HepG2 (cell line): ENCODE measurements around the gene CLIC4. TPM values are rescaled to one million over a fixed set of nuclear protein-coding genes. Genes with fewer than 3 reads are reported as not detected.

Source experiments
- ATAC-seq: fragments of 200-7000 bp; cut with Tn5 transposase; 3 replicates; pipeline ENCODE4 v1.9.1; 2020; ENCODE audit warnings: mild to moderate bottlenecking, moderate library complexity
- BruUV-seq: library from RNA; stranded (reverse); fragments of 400-500 nt; replicated peaks from 2 replicates; lab custom pipeline; 2021; lab: Mats Ljungman, UMichigan
- CTCF ChIA-PET: fragments of 300-600 bp; formaldehyde crosslinking; extraction: SDS; loops from one replicate; lab custom pipeline; 2021; ENCODE audit warnings: low total read pairs, inconsistent platforms, low intra/inter-chr PET ratio; lab: Yijun Ruan, JAX
- POLR2A ChIA-PET: fragments of 350-600 bp; sonication (Branson Sonifier 250); formaldehyde crosslinking; loops from one replicate; lab custom pipeline; 2020; ENCODE audit warnings: antibody characterized with exemption, inconsistent platforms; lab: Yijun Ruan, JAX
- DNase-seq: peaks from one replicate; pipeline ENCODE4 v3.0.0-alpha.2; 2015; ENCODE audit warnings: low spot score
- FAIRE-seq: peaks from 3 replicates; lab custom pipeline; 2011; peaks lifted over from hg19 to GRCh38; lab: Jason Lieb, UNC
- H2AFZ ChIP-seq: one replicate; pipeline ENCODE4 v1.6.1; 2011; ENCODE audit warnings: low read length, inconsistent platforms
- H3K27ac ChIP-seq: fragments of 300-600 bp; 3 replicates; pipeline ENCODE4 v1.8.0; 2011; ENCODE audit warnings: mixed run types, mild to moderate bottlenecking, mixed read lengths, low read length, inconsistent platforms; ENCODE audit not compliant: insufficient read depth; ENCODE audit errors: extremely low read length
- H3K27me3 ChIP-seq, 2 experiments: fragments of 200-600 bp in 1 of 2; 2 replicates in 1 of 2; 3 replicates in 1 of 2; pipeline versions ENCODE4 v1.6.0 to v1.8.0; 2011; ENCODE audit warnings: low read length in 2 of 2, mild to moderate bottlenecking in 2 of 2, moderate library complexity in 2 of 2, inconsistent platforms in 1 of 2; ENCODE audit not compliant: insufficient read depth in 2 of 2, control insufficient read depth in 1 of 2
- H3K36me3 ChIP-seq, 2 experiments: fragments of 200-600 bp in 1 of 2; replicated peaks in 1 of 2; 2 replicates in 1 of 2; 3 replicates in 1 of 2; pipeline versions ENCODE4 v1.5.1 to v1.8.0; 2011; ENCODE audit warnings: low read length in 2 of 2, inconsistent platforms in 1 of 2; ENCODE audit not compliant: insufficient read depth in 2 of 2, control insufficient read depth in 1 of 2
- H3K4me1 ChIP-seq: 2 replicates; pipeline ENCODE4 v1.5.1; 2012; ENCODE audit warnings: low read length, inconsistent platforms; ENCODE audit not compliant: insufficient read depth
- H3K4me2 ChIP-seq: 2 replicates; pipeline ENCODE4 v1.6.0; 2011; ENCODE audit warnings: low read depth, low read length, inconsistent platforms
- H3K4me3 ChIP-seq, 3 experiments: fragments of 200-600 bp in 1 of 3; sonication (generic), shearing (Covaris generic) in 1 of 3; replicated peaks in 1 of 3; 2 replicates each; pipeline ENCODE4 v1.5.1; 2011 to 2016; ENCODE audit warnings: low read length in 3 of 3, inconsistent platforms in 2 of 3, low read depth in 2 of 3, mild to moderate bottlenecking in 2 of 3, control low read depth in 1 of 3, mixed read lengths in 1 of 3; ENCODE audit not compliant: insufficient read depth in 1 of 3
- H3K79me2 ChIP-seq: one replicate; pipeline ENCODE4 v1.6.1; 2011; ENCODE audit warnings: low read length, inconsistent platforms; ENCODE audit not compliant: insufficient read depth
- H3K9ac ChIP-seq: 2 replicates; pipeline ENCODE4 v1.6.0; 2011; ENCODE audit warnings: mild to moderate bottlenecking, low read depth, low read length, inconsistent platforms; ENCODE audit not compliant: insufficient read depth
- H3K9me3 ChIP-seq: 2 replicates; pipeline ENCODE4 v1.5.1; 2012; ENCODE audit warnings: mild to moderate bottlenecking, low read length
- H4K20me1 ChIP-seq: 2 replicates; pipeline ENCODE4 v1.6.0; 2011; ENCODE audit warnings: inconsistent platforms, mild to moderate bottlenecking, low read length, moderate library complexity; ENCODE audit not compliant: insufficient read depth
- MXD1 ChIP-seq: sonication (generic); formaldehyde crosslinking; IDR thresholded peaks from 2 replicates; pipeline ENCODE4 v1.4.0; 2020; ENCODE audit warnings: mild to moderate bottlenecking, missing genetic modification reagents
- SRSF1 ChIP-seq: fragments of 200-400 bp; formaldehyde crosslinking; optimal IDR thresholded peaks from 2 replicates; pipeline ENCODE3; 2017; ENCODE audit warnings: mild to moderate bottlenecking, low read depth, low read length, moderate library complexity
- SYNCRIP ChIP-seq: fragments of 200-400 bp; formaldehyde crosslinking; IDR thresholded peaks from 2 replicates; pipeline ENCODE4 v1.6.1; 2018; ENCODE audit warnings: mild to moderate bottlenecking, low read depth, low read length; ENCODE audit not compliant: insufficient read depth
- ZIK1 ChIP-seq: sonication (generic); formaldehyde crosslinking; IDR thresholded peaks from 2 replicates; pipeline ENCODE4 v1.5.0; 2020; ENCODE audit warnings: mild to moderate bottlenecking, low read depth, missing genetic modification reagents, borderline replicate concordance
- ZNF121 ChIP-seq: sonication (generic); formaldehyde crosslinking; IDR thresholded peaks from 2 replicates; pipeline ENCODE4 v1.5.0; 2020; ENCODE audit warnings: mild to moderate bottlenecking, missing genetic modification reagents
- ZNF143 ChIP-seq: sonication (generic); formaldehyde crosslinking; IDR thresholded peaks from 2 replicates; pipeline ENCODE4 v1.4.0; 2020; ENCODE audit warnings: missing genetic modification reagents
- ZNF788 ChIP-seq: sonication (generic); formaldehyde crosslinking; IDR thresholded peaks from 2 replicates; pipeline ENCODE4 v1.5.0; 2020; ENCODE audit warnings: mild to moderate bottlenecking, missing genetic modification reagents, borderline replicate concordance
- WGBS: methylation state at CpG from one replicate; pipeline ENCODE4 v1.1.6; 2017; ENCODE audit warnings: low lambda C conversion rate; 5-methylcytosine and 5-hydroxymethylcytosine counted together
- in situ Hi-C: cut with HindIII; loops from 2 replicates; pipeline ENCODE4 v1.10.0; 2017; ENCODE audit warnings: low pct_unique_long_range_greater_than_20kb; ENCODE audit not compliant: extremely low pct_ligation_motif_present
- intact Hi-C: fragments of 100-400 bp; cut with micrococcal nuclease; formaldehyde crosslinking; loops from one replicate; pipeline ENCODE4 v1.10.0; 2022; ENCODE audit not compliant: unreplicated experiment
- polyA plus RNA-seq, 8 experiments: library from polyadenylated mRNA; depleted of rRNA in 3 of 8; stranded (reverse) in 7 of 8; unstranded in 1 of 8; fragments of >200 nt; fragmentation: Illumina TruSeq in 4 of 8; extraction: Trizol in 4 of 8; gene quantifications; 2 replicates each; pipeline versions ENCODE4 v1.2.1 to v1.2.3, GENCODE V29; 2011 to 2016; ENCODE audit warnings: low read depth in 4 of 8, missing spikeins in 1 of 8, mixed read lengths in 1 of 8; ENCODE audit not compliant: insufficient read depth in 1 of 8
- total RNA-seq, 5 experiments: library from RNA; depleted of rRNA; stranded (reverse); fragments of >200 nt; fragmentation: Illumina TruSeq; extraction: Trizol; gene quantifications; 2 replicates each; pipeline ENCODE4 v1.2.3, GENCODE V29; 2016; ENCODE audit warnings: low read depth in 1 of 5
- TF ChIP-seq, protein P1 (sequence below): sonication (generic); formaldehyde crosslinking; IDR thresholded peaks from 2 replicates; pipeline ENCODE4 v1.8.0; 2022; ENCODE audit warnings: missing genetic modification reagents, mild to moderate bottlenecking, inconsistent platforms, borderline replicate concordance

Gene CLIC4
- total and polyA plus RNA-seq, 2 of the 13 experiments (the other 11 are each of a cell fraction or from before 2014, with no cell fraction given) = 23.3 to 77.4 TPM

- no peaks in the 10 kb centered on the region for H3K36me3 ChIP-seq
- H3K27me3 ChIP-seq = no peaks in the 10 kb centered on the region
- ChIA-PET POLR2A (interaction anchor here (0.8 kb wide), 1 partner anchor 58 kb away, joined by 3 read pairs; no protein-coding TSS in a partner anchor), CTCF (no interaction called here)
- ATAC-seq (no peak), FAIRE-seq (no peak), DNase-seq (no peak)
- H3K4me2 ChIP-seq = no peak overlapping the region
- H3K79me2 ChIP-seq = peaks cover 90% of the 10 kb centered on the region
- WGBS = 95% methylated on average over 3 of the region's 3 CpGs
- intact Hi-C loops = no loop called here
- H3K9me3 ChIP-seq = no peaks in the 10 kb centered on the region
- H4K20me1 ChIP-seq = peaks cover 25% of the 10 kb centered on the region
- H3K27ac ChIP-seq = no peak overlapping the region
- H3K4me1 ChIP-seq = peaks cover 64% of the 10 kb centered on the region
- TF ChIP-seq SRSF1 (no peak), SYNCRIP (no peak), ZNF143 (CRISPR knock-in tag) (no peak), ZIK1 (CRISPR knock-in tag) (no peak), MXD1 (CRISPR knock-in tag) (no peak), ZNF121 (CRISPR knock-in tag) (peak; percentile 41; the same call in 1 of the 2 replicates), ZNF788 (no peak)
- TF ChIP-seq, protein P1, sequence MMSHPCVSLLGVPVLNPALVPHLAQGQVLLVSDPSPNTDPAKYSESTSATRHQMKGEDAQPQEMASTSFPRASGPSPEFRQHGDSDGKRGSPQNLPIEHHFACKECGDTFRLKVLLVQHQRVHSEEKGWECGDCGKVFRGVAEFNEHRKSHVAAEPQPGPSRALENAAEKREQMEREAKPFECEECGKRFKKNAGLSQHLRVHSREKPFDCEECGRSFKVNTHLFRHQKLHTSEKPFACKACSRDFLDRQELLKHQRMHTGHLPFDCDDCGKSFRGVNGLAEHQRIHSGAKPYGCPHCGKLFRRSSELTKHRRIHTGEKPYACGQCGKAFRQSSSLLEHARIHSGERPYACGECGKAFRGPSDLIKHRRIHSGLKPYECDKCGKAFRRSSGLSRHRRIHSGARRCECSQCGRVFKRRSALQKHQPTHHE (CRISPR knock-in tag) = no peak
- no peak overlapping the region for H3K9ac ChIP-seq
- BruUV-seq = no TSS peak
- in situ Hi-C loops = no loop called here
- H3K4me3 ChIP-seq = no peak overlapping the region
- H2AFZ ChIP-seq = no peak overlapping the region
Observed at GRCh38 chr1:24762133-24762676, 17.0 kb downstream of the CLIC4 start.
